ENCODE results near the gene CLSTN2. TPM values are rescaled to one million over a fixed set of nuclear protein-coding genes. Genes with fewer than 3 reads are reported as not detected.

The CLSTN2 gene
- total and polyA plus RNA-seq, 4 donors, result 0.09 to 2.2 (median 0.55) TPM

DNA sequence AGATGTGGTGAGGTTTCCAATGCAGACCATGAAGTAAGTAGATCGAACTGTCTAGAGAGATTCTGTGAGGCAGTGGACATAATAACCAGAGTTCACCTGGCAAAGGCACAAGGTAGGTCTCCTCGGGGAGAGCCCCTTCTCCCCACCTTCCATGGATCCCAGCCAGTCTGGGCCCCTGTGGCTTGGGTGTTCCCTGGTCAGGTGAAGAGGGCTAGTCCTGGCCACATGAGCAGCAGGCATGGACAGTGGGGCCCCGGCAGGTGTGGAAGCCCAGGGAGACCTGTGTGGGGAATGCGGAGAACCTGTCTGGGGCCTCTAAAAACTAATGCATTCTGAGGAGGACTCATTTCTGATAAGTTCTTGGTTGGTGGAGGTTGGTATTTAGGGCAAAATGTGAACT, 501.4 kb downstream of the CLSTN2 start:
- TF ChIP-seq RAD21 (IDR thresholded peaks at IDR 0.05) (no peak), JUND (IDR thresholded peaks at IDR 0.05) (no peak), FOXA1 (IDR thresholded peaks at IDR 0.05) (no peak), HNF4A (conservative IDR thresholded peaks at IDR 0.05) (no peak), ZBTB33 (IDR thresholded peaks at IDR 0.05) (no peak), YY1 (IDR thresholded peaks at IDR 0.05) (no peak), SP1 (IDR thresholded peaks at IDR 0.05) (no peak), CTCF (IDR thresholded peaks at IDR 0.05; ENCODE audit: low read depth, low read length, missing input control) (no peak), TAF1 (conservative IDR thresholded peaks at IDR 0.05) (no peak), EGR1 (IDR thresholded peaks at IDR 0.05; ENCODE audit: low read depth in 2 of 2) (no peak)
- no peak overlapping the region for H3K9ac ChIP-seq (ENCODE audit: low read depth in 1 of 2, low read length in 2 of 2)
- H3K9me3 ChIP-seq (ENCODE audit: control insufficient read depth in 4 of 4, low read length in 3 of 4), result no peaks in the 10 kb centered on the region
- no peak overlapping the region for H3K4me3 ChIP-seq (ENCODE audit: low read depth in 1 of 3, low read length in 3 of 3)
- no peak overlapping the region for H3K27ac ChIP-seq (ENCODE audit: low read depth in 1 of 2, low read length in 2 of 2)
- H3K4me1 ChIP-seq (ENCODE audit: control insufficient read depth in 4 of 4, insufficient read depth in 4 of 4, low read length in 3 of 4), result no peaks in the 10 kb centered on the region
- H3K36me3 ChIP-seq (ENCODE audit: control insufficient read depth in 4 of 4, insufficient read depth in 3 of 4, low read depth in 1 of 4, low read length in 3 of 4), result no peaks in the 10 kb centered on the region
- 93% methylated on average over 4 of the region's 4 CpGs for WGBS
- peak; percentile 30 for DNase-seq (ENCODE audit: low spot score)
- H3K27me3 ChIP-seq (ENCODE audit: control insufficient read depth in 4 of 4, insufficient read depth in 4 of 4, low read length in 3 of 4), result no peaks in the 10 kb centered on the region

GRCh38 chr3:140438736-140439470, 503.9 kb downstream of the CLSTN2 start:
- no peaks in the 10 kb centered on the region for H3K27me3 ChIP-seq (ENCODE audit: control insufficient read depth in 4 of 4, insufficient read depth in 4 of 4, low read length in 3 of 4)
- H3K4me1 ChIP-seq (ENCODE audit: control insufficient read depth in 4 of 4, insufficient read depth in 4 of 4, low read length in 3 of 4), result no peaks in the 10 kb centered on the region
- no peaks in the 10 kb centered on the region for H3K36me3 ChIP-seq (ENCODE audit: control insufficient read depth in 4 of 4, insufficient read depth in 3 of 4, low read depth in 1 of 4, low read length in 3 of 4)
- H3K9me3 ChIP-seq (ENCODE audit: control insufficient read depth in 4 of 4, low read length in 3 of 4), result no peaks in the 10 kb centered on the region
- H3K9ac ChIP-seq (ENCODE audit: low read depth in 1 of 2, low read length in 2 of 2), result no peak overlapping the region
- no peak for TF ChIP-seq HNF4G (IDR thresholded peaks at IDR 0.05)
- no peak for TF ChIP-seq ZBTB33 (IDR thresholded peaks at IDR 0.05)
- no peak for TF ChIP-seq CTCF (IDR thresholded peaks at IDR 0.05; ENCODE audit: low read depth, low read length, missing input control)
- TF ChIP-seq YY1 (IDR thresholded peaks at IDR 0.05), result no peak
- no peak for TF ChIP-seq FOXA1 (IDR thresholded peaks at IDR 0.05)
- TF ChIP-seq RXRA (IDR thresholded peaks at IDR 0.05), result no peak
- TF ChIP-seq HNF4A (conservative IDR thresholded peaks at IDR 0.05), result no peak
- no peak for TF ChIP-seq RAD21 (IDR thresholded peaks at IDR 0.05)
- TF ChIP-seq FOXA2 (IDR thresholded peaks at IDR 0.05), result no peak
- TF ChIP-seq TAF1 (conservative IDR thresholded peaks at IDR 0.05), result no peak
- no peak for TF ChIP-seq GABPA (IDR thresholded peaks at IDR 0.05 in 1 of 2, conservative IDR thresholded peaks at IDR 0.05 in 1 of 2)
- TF ChIP-seq SP1 (IDR thresholded peaks at IDR 0.05), result no peak
- no peak for TF ChIP-seq EGR1 (IDR thresholded peaks at IDR 0.05; ENCODE audit: low read depth in 2 of 2)
- TF ChIP-seq MAX (IDR thresholded peaks at IDR 0.05), result no peak
- H3K27ac ChIP-seq (ENCODE audit: low read depth in 1 of 2, low read length in 2 of 2), result no peak overlapping the region
- 77% methylated on average over 6 of the region's 6 CpGs for WGBS
- peak; percentile 12 for DNase-seq (ENCODE audit: low spot score)
- H3K4me3 ChIP-seq (ENCODE audit: low read depth in 1 of 3, low read length in 3 of 3), result no peak overlapping the region
